K562 (cell line): ENCODE results near the gene ATP6V1A. TPM values are rescaled to one million over a fixed set of nuclear protein-coding genes. Genes with fewer than 3 reads are reported as not detected.

Experiments used
- ATAC-seq: fragments of 200-7000 bp; cut with Tn5 transposase; 3 replicates; pipeline ENCODE4 v1.9.1; 2020; ENCODE audit warnings: moderate library complexity
- Bru-seq: library from RNA; stranded (reverse); fragments of 400-500 nt; gene quantifications from one replicate; lab custom pipeline; 2021; lab: Mats Ljungman, UMichigan
- BruChase-seq, 2 experiments: library from RNA; stranded (reverse); fragments of 400-500 nt; gene quantifications; one replicate each; lab custom pipeline; 2021; lab: Mats Ljungman, UMichigan
- BruUV-seq: library from RNA; stranded (reverse); fragments of 400-500 nt; replicated peaks from 2 replicates; lab custom pipeline; 2021; lab: Mats Ljungman, UMichigan
- CTCF ChIA-PET: fragments of 300-600 bp; formaldehyde crosslinking; extraction: SDS; loops from one replicate; lab custom pipeline; 2021; ENCODE audit warnings: low intra/inter-chr PET ratio; lab: Yijun Ruan, JAX
- POLR2A ChIA-PET: fragments of 300-600, 350-650 bp; sonication (Branson Sonifier 250); formaldehyde crosslinking; extraction: SDS; loops from one replicate; lab custom pipeline; 2021; ENCODE audit warnings: antibody characterized with exemption, inconsistent platforms; lab: Yijun Ruan, JAX
- DNase-seq, 4 experiments: peaks; one replicate each; pipeline versions ENCODE4 v3.0.0 to v3.0.0-alpha.2; 2011 to 2018; ENCODE audit warnings: low spot score in 3 of 4, mixed read lengths in 3 of 4; ENCODE audit errors: extremely low read depth in 1 of 4
- FAIRE-seq: peaks from 2 replicates; lab custom pipeline; 2011; peaks lifted over from hg19 to GRCh38; lab: Jason Lieb, UNC
- H2AFZ ChIP-seq: 2 replicates; pipeline ENCODE4 v1.6.0; 2011; ENCODE audit warnings: low read depth, low read length, control low read depth, inconsistent platforms
- H3K27ac ChIP-seq: fragments of 200-600 bp; 3 replicates; pipeline ENCODE4 v1.8.0; 2011; ENCODE audit warnings: low read depth, mild to moderate bottlenecking, control low read depth, inconsistent platforms, low read length, moderate library complexity, mixed read lengths; ENCODE audit errors: extremely low read depth
- H3K27me3 ChIP-seq, 2 experiments: fragments of 300-600 bp in 1 of 2; 2 replicates in 1 of 2; 3 replicates in 1 of 2; pipeline versions ENCODE4 v1.6.0 to v1.8.0; 2011; ENCODE audit warnings: inconsistent platforms in 2 of 2, low read length in 2 of 2, mild to moderate bottlenecking in 1 of 2, mixed read lengths in 1 of 2, moderate library complexity in 1 of 2; ENCODE audit not compliant: control insufficient read depth in 2 of 2, insufficient read depth in 2 of 2
- H3K36me3 ChIP-seq: fragments of 300-600 bp; 3 replicates; pipeline ENCODE4 v1.8.0; 2011; ENCODE audit warnings: mild to moderate bottlenecking, low read length, inconsistent platforms; ENCODE audit not compliant: control insufficient read depth, insufficient read depth
- H3K4me1 ChIP-seq, 2 experiments: fragments of 200-600 bp in 1 of 2; replicated peaks in 1 of 2; 2 replicates in 1 of 2; 3 replicates in 1 of 2; pipeline versions ENCODE4 v1.5.1 to v1.8.0; 2011; ENCODE audit warnings: inconsistent platforms in 2 of 2, low read length in 2 of 2, mild to moderate bottlenecking in 1 of 2, mixed read lengths in 1 of 2, moderate library complexity in 1 of 2; ENCODE audit not compliant: control insufficient read depth in 2 of 2, insufficient read depth in 2 of 2
- H3K4me2 ChIP-seq: 2 replicates; pipeline ENCODE4 v1.6.1; 2011; ENCODE audit warnings: low read length, control low read depth, inconsistent platforms, mixed read lengths; ENCODE audit not compliant: insufficient read depth
- H3K4me3 ChIP-seq: fragments of 200-600 bp; sonication (generic), shearing (Covaris generic); 2 replicates; pipeline ENCODE4 v1.5.1; 2016; ENCODE audit warnings: control low read depth, inconsistent platforms
- H3K79me2 ChIP-seq: fragments of 200-600 bp; 3 replicates; pipeline ENCODE4 v1.8.0; 2011; ENCODE audit warnings: low read length, inconsistent platforms; ENCODE audit not compliant: control insufficient read depth, insufficient read depth
- H3K9ac ChIP-seq, 2 experiments: 2 replicates each; pipeline versions ENCODE4 v1.6.0 to v1.6.1; 2011; ENCODE audit warnings: low read depth in 2 of 2, low read length in 2 of 2, control low read depth in 1 of 2, inconsistent platforms in 1 of 2, mild to moderate bottlenecking in 1 of 2, mixed read lengths in 1 of 2; ENCODE audit not compliant: insufficient read depth in 1 of 2
- H3K9me1 ChIP-seq: one replicate; pipeline ENCODE4 v1.6.0; 2011; ENCODE audit warnings: inconsistent platforms, mild to moderate bottlenecking, low read length, moderate library complexity; ENCODE audit not compliant: control insufficient read depth, insufficient read depth
- H3K9me3 ChIP-seq: replicated peaks from 2 replicates; pipeline ENCODE4 v1.5.1; 2011; ENCODE audit warnings: low read depth, low read length, inconsistent platforms; ENCODE audit not compliant: control insufficient read depth, insufficient read depth
- H4K20me1 ChIP-seq: replicated peaks from 2 replicates; pipeline ENCODE4 v1.6.1; 2011; ENCODE audit warnings: low read length, inconsistent platforms, mixed read lengths; ENCODE audit not compliant: control insufficient read depth, insufficient read depth
- HES1 ChIP-seq: fragments of 450-650 bp; IDR thresholded peaks from 2 replicates; pipeline ENCODE4 v1.6.1; 2016; ENCODE audit warnings: low read depth, mild to moderate bottlenecking, moderate library complexity
- HEY1 ChIP-seq: fragments of 250-450 bp; sonication (Bioruptor Pico); IDR thresholded peaks from 2 replicates; pipeline ENCODE4 v1.5.0; 2020; ENCODE audit warnings: mild to moderate bottlenecking, moderate library complexity, borderline replicate concordance
- JUND ChIP-seq, 2 experiments: IDR thresholded peaks; 2 replicates in 1 of 2; 3 replicates in 1 of 2; pipeline ENCODE4 v1.6.1; 2011; ENCODE audit warnings: borderline replicate concordance in 2 of 2, low read depth in 2 of 2, low read length in 2 of 2, improper control_type of control experiment in 1 of 2, missing biosample characterization in 1 of 2, missing genetic modification characterization in 1 of 2, missing genetic modification reagents in 1 of 2
- MLX ChIP-seq, 2 experiments: fragments of 450-650 bp in 1 of 2; sonication (generic) in 1 of 2; formaldehyde crosslinking; conservative IDR thresholded peaks; 2 replicates each; pipeline versions ENCODE4 v1.4.0 to v1.8.1; 2020 to 2022; ENCODE audit warnings: mild to moderate bottlenecking in 1 of 2, missing genetic modification reagents in 1 of 2
- MXD1 ChIP-seq: fragments of 250-450 bp; sonication (Bioruptor Pico); IDR thresholded peaks from 2 replicates; pipeline ENCODE4 v1.8.0; 2021; ENCODE audit warnings: borderline replicate concordance, mild to moderate bottlenecking, moderate library complexity; ENCODE audit not compliant: poor library complexity, severe bottlenecking
- TBP ChIP-seq: optimal IDR thresholded peaks from 2 replicates; pipeline ENCODE3; 2011; ENCODE audit warnings: low read depth, low read length, improper control_type of control experiment
- ZKSCAN8 ChIP-seq: fragments of 200-800 bp; sonication (Bioruptor generic); IDR thresholded peaks from 2 replicates; pipeline ENCODE4 v1.6.1; 2016; ENCODE audit warnings: missing genetic modification characterization, missing compliant biosample characterization
- ZNF512 ChIP-seq: IDR thresholded peaks from 2 replicates; pipeline ENCODE4 v1.6.1; 2016; ENCODE audit warnings: missing genetic modification characterization, missing compliant biosample characterization
- ZNF76 ChIP-seq: fragments of 250-450 bp; sonication (Bioruptor Pico); IDR thresholded peaks from 2 replicates; pipeline ENCODE4 v1.4.0; 2020; ENCODE audit warnings: mild to moderate bottlenecking, moderate library complexity, borderline replicate concordance
- WGBS: fragments of 100-300 bp; shearing (Covaris generic); methylation state at CpG from one replicate; pipeline ENCODE4 v1.1.6; 2016; ENCODE audit warnings: low coverage, mixed read lengths; ENCODE audit not compliant: insufficient coverage; ENCODE audit errors: missing lambda C conversion rate; 5-methylcytosine and 5-hydroxymethylcytosine counted together
- in situ Hi-C: fragments of 300-500 bp; cut with MboI; formaldehyde crosslinking; loops from 4 replicates; pipeline ENCODE4 v1.15.0; 2018; ENCODE audit warnings: inconsistent platforms, mixed read lengths
- intact Hi-C: fragments of 100-400 bp; cut with micrococcal nuclease; formaldehyde crosslinking; loops from 2 replicates; pipeline ENCODE4 v1.14.2; 2022
- long read RNA-seq, 3 experiments: library from polyadenylated mRNA in 2 of 3; library from RNA in 1 of 3; unstranded in 2 of 3; stranded (forward) in 1 of 3; transcript quantifications; one replicate each; pipeline ENCODE4 v2.0.0, GENCODE V29; 2019 to 2022
- polyA minus RNA-seq, 3 experiments: library from RNA; depleted of rRNA, polyadenylated mRNA; stranded (reverse); fragments of >200 nt; gene quantifications; 2 replicates each; pipeline ENCODE4 v1.2.3, GENCODE V29; 2011
- polyA plus RNA-seq, 8 experiments: library from polyadenylated mRNA; depleted of rRNA in 4 of 8; stranded (reverse) in 5 of 8; unstranded in 3 of 8; fragments of >200 nt; fragmentation: Nextera tagmentation in 2 of 8; fragmentation: Illumina TruSeq in 1 of 8; extraction: Ambion mirVana in 2 of 8; extraction: Trizol in 1 of 8; gene quantifications; 2 replicates each; pipeline versions ENCODE4 v1.2.1 to v1.2.3, GENCODE V29; 2011 to 2014; ENCODE audit warnings: inconsistent platforms in 1 of 8, missing spikeins in 1 of 8
- total RNA-seq, 7 experiments: library from RNA; depleted of rRNA in 6 of 7; stranded (reverse); fragments of >200 nt in 6 of 7; fragmentation: Illumina TruSeq in 2 of 7; extraction: Trizol in 2 of 7; gene quantifications; 2 replicates each; pipeline versions ENCODE4 v1.2.1 to v1.2.3, GENCODE V29; 2011 to 2021; ENCODE audit warnings: low replicate concordance in 1 of 7

ATP6V1A gene
- total RNA-seq (2011; cell fraction: chromatin; rRNA removed; ENCODE audit: low replicate concordance): 12.3 and 25.3 TPM in 2 replicates
- 6.3 and 7.0 TPM in 2 replicates for total RNA-seq (2011; cell fraction: nucleolus; rRNA removed)
- 14.1 and 21.8 TPM in 2 replicates for total RNA-seq (2011; cell fraction: nucleoplasm; rRNA removed)
- total RNA-seq (2014; rRNA removed) (29.7 and 33.3 TPM in 2 replicates), total RNA-seq (2014; rRNA removed; fragmentation: Illumina TruSeq; extraction: Trizol) (54.9 and 59.5 TPM in 2 replicates), total RNA-seq (2015; rRNA removed; fragmentation: Illumina TruSeq; extraction: Trizol) (41.7 and 44.8 TPM in 2 replicates), total RNA-seq (2021) (57.1 and 60.7 TPM in 2 replicates), polyA plus RNA-seq (2011; rRNA removed) (38.4 and 55.4 TPM in 2 replicates), polyA plus RNA-seq (2014; fragmentation: Illumina TruSeq; extraction: Trizol) (30.6 and 35.3 TPM in 2 replicates), polyA plus RNA-seq (2014; fragmentation: Nextera tagmentation; extraction: Ambion mirVana) (10 to 100 TPM; 29.7 to 39.9 TPM), polyA plus RNA-seq (2014; rRNA removed) (23.6 and 28.2 TPM in 2 replicates), polyA minus RNA-seq (2011; rRNA and poly(A)+ RNA removed) (107 and 113 TPM in 2 replicates), Bru-seq, nascent RNA (percentile 77 among the genes with signal in this experiment), BruChase-seq, experiment 1, labeled RNA remaining after a 2-hour chase (percentile 79 among the genes with signal in this experiment), BruChase-seq, experiment 2, labeled RNA remaining after a 6-hour chase (percentile 84 among the genes with signal in this experiment)
- polyA plus RNA-seq (2011; cell fraction: cytosol; rRNA removed): 11.2 and 19.0 TPM in 2 replicates
- 6.4 and 10.0 TPM in 2 replicates for polyA plus RNA-seq (2011; cell fraction: nucleus; rRNA removed)
- 13.1 and 19.0 TPM in 2 replicates for polyA plus RNA-seq (2012)
- polyA minus RNA-seq (2011; cell fraction: cytosol; rRNA and poly(A)+ RNA removed): 24.8 and 36.2 TPM in 2 replicates
- 4.8 and 10.3 TPM in 2 replicates for polyA minus RNA-seq (2011; cell fraction: nucleus; rRNA and poly(A)+ RNA removed)
- long read RNA-seq, experiment 1, full-length matches to known transcripts: 58 of 102 reads
- long read RNA-seq, experiment 1, partial matches to known transcripts: 28 of 102 reads
- long read RNA-seq, experiment 1, other reads (novel, unspliced or antisense): 16 of 102 reads
- long read RNA-seq, experiment 2, partial matches to known transcripts: 1 of 24 reads
- long read RNA-seq, experiment 2, other reads (novel, unspliced or antisense): 23 of 24 reads
- long read RNA-seq, experiment 3, full-length matches to known transcripts: 27 of 37 reads
- long read RNA-seq, experiment 3, partial matches to known transcripts: 5 of 37 reads
- long read RNA-seq, experiment 3, other reads (novel, unspliced or antisense): 5 of 37 reads

- peak; percentile 75 for FAIRE-seq
- Histone ChIP-seq H3K4me3 (peak within 1 kb of the TSS; percentile 90), H2AFZ (peak within 1 kb of the TSS; percentile 93), H3K79me2 (peaks cover 90% of the 10 kb centered on the region), H3K27ac (peak within 1 kb of the TSS; percentile 98), H3K36me3 (peaks cover 12% of the 10 kb centered on the region; the same call in 1 of the 3 replicates), H3K4me2 (peak within 1 kb of the TSS; percentile 96), H4K20me1 (peaks cover 9% of the 10 kb centered on the region; the same call in 1 of the 2 replicates), H3K27me3 (no peaks in the 10 kb centered on the region), H3K4me1 (peaks cover 0 to 11% of the 10 kb centered on the region in 2 experiments), H3K9ac (peak within 1 kb of the TSS; percentile 93 to 95), H3K9me1 (no peaks in the 10 kb centered on the region), H3K9me3 (no peaks in the 10 kb centered on the region)
- intact Hi-C loops (loop anchor here (2.0 to 5.0 kb wide), 3 partner anchors 50 to 249 kb away; partner anchors contain the start of gene USF3), in situ Hi-C loops (no loop called here)
- WGBS: 1% methylated on average over 15 of the region's 34 CpGs
- no TSS peak for BruUV-seq
- DNase-seq: peak; percentile 75 to 90 (median 78)
- ChIA-PET CTCF (interaction anchor here (0.7 kb wide), 1 partner anchor 251 kb away, joined by 3 read pairs; no protein-coding TSS in a partner anchor), POLR2A (interaction anchor here (1.7 kb wide), 1 partner anchor 13 kb away, joined by 4 read pairs; no protein-coding TSS in a partner anchor)
- peak; percentile 62 for ATAC-seq
- TF ChIP-seq MLX (CRISPR knock-in tag; conservative IDR thresholded peaks at IDR 0.05): no peak
- no peak for TF ChIP-seq HEY1 (CRISPR knock-in tag)
- no peak for TF ChIP-seq ZNF512 (tag)
- TF ChIP-seq JUND (IDR thresholded peaks at IDR 0.05; ENCODE audit: borderline replicate concordance, low read depth, low read length): no peak
- TF ChIP-seq JUND (tag; IDR thresholded peaks at IDR 0.05; ENCODE audit: borderline replicate concordance, low read depth, low read length): 0 out of 3 replicates have a peak, but pooled peaks have one; percentile 49
- no peak for TF ChIP-seq ZKSCAN8
- TF ChIP-seq HES1: no peak
- no peak for TF ChIP-seq ZNF76
- TF ChIP-seq TBP: peak; percentile 11
- no peak for TF ChIP-seq MXD1 (CRISPR knock-in tag)
Observed at GRCh38 chr3:113746548-113747282, at the start of gene ATP6V1A. ATP6V1A (plus strand) TSS chr3:113747035; CDS start chr3:113778754, 31,719 bp downstream.
